Raji (cell line): Measurements from ENCODE around the gene APRT.

Experiments used
- POLR2A ChIP-seq: IDR thresholded peaks from 2 replicates; pipeline ENCODE4 v1.6.1; 2011; ENCODE audit warnings: low read depth, low read length, control low read depth; ENCODE audit not compliant: insufficient read depth

Gene APRT

GRCh38 chr16:88835383-88835782, 23.7 kb upstream of the APRT start:
- TF ChIP-seq POLR2A, result no peak

DNA sequence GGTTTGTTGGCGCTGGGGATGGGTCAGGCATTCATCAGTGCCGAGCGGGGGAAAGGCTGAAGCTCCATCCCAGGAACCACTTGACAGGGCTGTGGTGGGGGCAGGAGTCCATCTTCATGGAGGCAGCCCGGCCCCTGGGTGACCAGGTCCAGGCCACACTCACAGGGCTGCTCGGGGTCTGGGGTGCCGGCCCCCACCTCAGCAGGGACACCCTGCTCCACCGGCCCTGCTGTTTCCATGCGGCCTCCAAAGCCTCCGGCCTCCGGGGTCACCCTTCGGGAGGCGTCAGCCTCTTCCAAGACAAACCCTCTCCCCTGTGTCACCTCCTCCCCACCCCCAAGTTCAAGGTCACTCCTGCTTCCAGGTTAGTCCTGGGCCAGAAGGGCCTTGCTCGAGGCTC, 22.9 kb upstream of the APRT start:
- TF ChIP-seq POLR2A, result no peak

GRCh38 chr16:88833086-88833485, 21.4 kb upstream of the APRT start:
- TF ChIP-seq POLR2A, result no peak

DNA sequence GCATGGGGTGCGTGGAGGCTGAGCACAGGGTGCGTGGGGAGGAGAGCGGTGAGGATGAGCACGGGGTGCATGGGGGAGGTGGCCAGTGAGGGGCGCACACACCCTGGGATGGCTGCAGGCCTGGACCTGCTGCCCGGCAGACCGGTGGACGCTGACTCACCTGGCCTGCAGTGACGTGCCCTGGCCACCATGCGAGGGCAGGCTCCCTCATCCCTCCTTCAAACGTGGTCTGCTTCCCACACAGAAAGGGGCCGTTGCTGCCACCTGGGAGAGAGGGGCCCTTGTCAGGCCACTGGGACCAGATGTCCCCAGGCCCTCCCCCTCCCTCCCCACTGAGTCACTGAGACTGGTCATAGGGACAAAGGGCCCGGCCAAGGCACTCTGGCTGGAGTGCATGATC, 20.1 kb upstream of the APRT start:
- no peak for TF ChIP-seq POLR2A

DNA sequence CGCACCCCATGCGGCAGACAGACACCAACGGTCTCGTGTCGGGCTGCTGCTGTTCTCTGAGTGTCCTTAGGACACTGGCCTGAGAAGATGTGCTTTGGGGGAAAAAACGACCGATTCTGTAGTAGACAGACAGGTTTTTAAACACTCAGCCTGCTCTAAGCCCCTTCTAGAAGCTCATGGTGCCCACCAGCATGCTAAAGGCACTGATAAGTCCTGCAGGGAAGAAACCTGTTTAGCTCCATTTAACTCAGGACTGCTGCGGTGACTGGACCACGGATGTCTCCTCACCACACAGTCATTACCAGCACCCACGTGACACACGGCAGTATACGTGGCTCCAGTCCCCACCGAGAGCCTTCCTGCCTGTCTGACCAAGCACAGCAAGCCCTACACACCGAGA, 19.1 kb upstream of the APRT start:
- no peak for TF ChIP-seq POLR2A

- no peak for TF ChIP-seq POLR2A
Observed at GRCh38 chr16:88830258-88830657, 18.5 kb upstream of the APRT start.

GRCh38 chr16:88828711-88829110, 17.0 kb upstream of the APRT start:
- TF ChIP-seq POLR2A, result no peak

DNA sequence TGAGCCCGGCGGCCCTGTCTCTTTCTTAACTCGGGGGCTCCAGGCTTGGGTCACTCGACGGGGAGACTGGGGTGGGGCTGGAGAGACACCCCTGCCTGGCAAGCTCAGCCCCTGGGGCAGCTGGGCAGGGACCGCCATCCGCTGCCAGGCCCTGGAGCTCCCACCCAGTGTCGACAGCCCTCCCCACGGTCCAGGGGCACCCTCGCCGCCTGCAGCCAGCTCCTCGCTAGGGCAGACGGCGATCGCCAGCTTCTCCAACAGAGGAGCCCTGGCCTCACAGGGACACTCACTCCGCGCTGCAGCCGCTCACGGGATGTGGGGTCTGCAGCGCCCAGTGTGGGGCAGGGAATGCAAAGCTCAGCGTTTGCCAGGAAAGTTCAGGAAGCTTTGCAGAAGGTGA, 16.0 kb upstream of the APRT start:
- TF ChIP-seq POLR2A, result no peak

GRCh38 chr16:88826070-88826840, 14.5 kb upstream of the APRT start:
- no peak for TF ChIP-seq POLR2A

- TF ChIP-seq POLR2A, result no peak
Observed at GRCh38 chr16:88825146-88825545, 13.4 kb upstream of the APRT start.

DNA sequence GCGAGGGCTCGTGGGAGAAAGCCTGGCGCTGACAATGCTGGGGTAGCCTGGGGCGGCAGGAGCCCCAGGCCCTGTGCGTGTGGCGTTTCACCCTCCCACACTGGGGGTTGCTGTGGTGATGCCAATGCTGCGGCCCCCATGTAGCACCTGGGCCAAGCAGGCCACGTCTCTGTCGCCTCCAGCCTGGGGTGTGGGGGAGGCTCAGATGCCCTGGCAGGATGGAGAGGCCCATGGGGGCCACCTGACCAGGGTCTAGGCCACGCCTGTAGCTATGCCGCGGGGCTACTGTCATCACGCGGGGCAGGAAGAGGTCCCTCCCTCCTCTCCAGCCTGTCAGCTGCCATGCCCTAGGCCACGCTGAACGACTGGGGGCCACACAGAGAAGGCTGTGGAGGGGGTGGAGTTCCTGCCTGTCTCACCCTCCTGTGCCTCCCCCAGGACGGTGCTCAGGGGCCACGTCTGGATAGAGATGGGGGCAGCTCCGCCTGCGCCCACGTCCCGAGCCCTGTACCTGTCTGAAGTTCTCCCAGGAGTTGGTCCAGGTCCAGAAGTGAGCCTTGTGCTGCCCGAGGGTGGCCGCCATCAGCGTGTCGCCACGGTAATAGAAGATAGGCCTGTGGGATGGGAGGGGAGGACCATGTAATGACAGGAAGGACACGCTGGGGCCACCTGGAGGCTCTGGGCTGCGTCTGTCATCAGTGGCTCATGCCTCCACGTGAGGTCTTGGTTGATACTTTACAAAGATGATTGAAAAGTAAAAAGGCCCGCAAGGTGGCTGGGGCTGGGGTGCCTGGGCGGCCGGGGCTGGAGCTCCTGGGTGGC, 12.7 kb upstream of the APRT start:
- TF ChIP-seq POLR2A, result no peak

GRCh38 chr16:88822281-88823040, 10.7 kb upstream of the APRT start:
- TF ChIP-seq POLR2A, result no peak

GRCh38 chr16:88821168-88821850, 9.6 kb upstream of the APRT start:
- TF ChIP-seq POLR2A, result no peak

DNA sequence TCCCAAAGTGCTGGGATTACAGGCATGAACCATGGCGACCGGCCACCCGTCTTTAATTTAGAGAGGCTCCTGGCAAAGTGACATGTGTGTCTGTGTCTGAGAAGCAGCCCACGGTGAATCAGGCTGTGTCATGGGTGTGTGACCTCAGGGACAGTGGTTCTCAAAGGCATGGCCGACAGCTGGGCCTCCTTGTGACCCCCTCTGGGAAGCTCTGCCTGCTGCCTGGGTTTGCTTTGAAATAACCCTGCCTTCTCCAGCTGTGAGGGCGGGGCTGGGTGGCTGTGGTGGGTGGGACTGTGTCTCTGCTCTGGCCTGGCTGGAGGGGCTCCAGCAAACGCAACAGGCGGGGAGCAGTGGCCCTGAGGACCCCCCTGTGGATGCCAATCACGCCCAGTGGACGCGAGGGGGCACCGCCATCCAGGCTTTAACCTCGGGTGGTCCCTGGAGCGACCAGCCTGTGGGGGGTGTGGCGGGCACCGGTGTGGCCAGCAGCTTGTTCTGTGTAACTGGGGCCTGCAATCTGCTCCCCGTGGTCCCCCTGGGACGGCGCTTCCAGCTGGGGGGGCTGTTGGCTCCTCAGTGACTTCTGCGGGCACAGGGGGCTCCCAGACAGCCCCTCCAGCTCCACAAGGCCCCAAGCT, 8.8 kb upstream of the APRT start:
- no peak for TF ChIP-seq POLR2A

- TF ChIP-seq POLR2A, result no peak
Observed at GRCh38 chr16:88819126-88819525, 7.4 kb upstream of the APRT start.
